Gastrocnemius medialis (tissue), 4 donors: ENCODE data around the gene CFAP91. TPM values are rescaled to one million over a fixed set of nuclear protein-coding genes. Genes with fewer than 3 reads are reported as not detected.

Experiments
- ATAC-seq, 2 donors: fragments of 150-250 bp; one replicate each; pipeline ENCODE4 v1.9.1; 2016
- DNase-seq, 2 donors: peaks; one replicate each; pipeline ENCODE4 v3.0.0-alpha.2; 2019
- H3K27ac ChIP-seq, 4 donors: fragments of 200-600 bp; sonication (generic); 1 replicate in 1 of 4; 2 replicates in 3 of 4; pipeline ENCODE4 v1.5.1; 2016 to 2018; ENCODE audit warnings: mild to moderate bottlenecking in 2 of 4, moderate library complexity in 1 of 4
- H3K27me3 ChIP-seq, 3 donors: fragments of 200-600 bp; sonication (generic) in 2 of 3; 1 replicate in 1 of 3; 2 replicates in 2 of 3; pipeline versions ENCODE4 v1.5.1 to v1.6.0; 2016 to 2019; ENCODE audit warnings: mild to moderate bottlenecking in 1 of 3, moderate library complexity in 1 of 3
- H3K36me3 ChIP-seq, 2 donors: fragments of 200-600 bp; sonication (generic) in 1 of 2; one replicate each; pipeline ENCODE4 v1.5.1; 2017 to 2018
- H3K4me1 ChIP-seq, 2 donors: fragments of 200-600 bp; sonication (generic) in 1 of 2; one replicate each; pipeline ENCODE4 v1.5.1; 2016 to 2017; ENCODE audit warnings: mild to moderate bottlenecking in 2 of 2
- H3K4me3 ChIP-seq, 4 donors: fragments of 200-600 bp; sonication (generic) in 3 of 4; 1 replicate in 1 of 4; 2 replicates in 3 of 4; pipeline ENCODE4 v1.5.1; 2016 to 2019; ENCODE audit warnings: mild to moderate bottlenecking in 2 of 4
- H3K9me3 ChIP-seq, 3 donors: fragments of 200-600 bp; sonication (generic) in 2 of 3; 1 replicate in 1 of 3; 2 replicates in 2 of 3; pipeline ENCODE4 v1.5.1; 2016 to 2019
- POLR2A ChIP-seq, 2 donors: fragments of 450-650 bp; IDR thresholded peaks; one replicate each; pipeline ENCODE4 v1.6.1; 2017; ENCODE audit warnings: antibody characterized with exemption in 2 of 2, mild to moderate bottlenecking in 2 of 2, moderate library complexity in 2 of 2
- in situ Hi-C, 4 donors: fragments of 200-750 bp; cut with MboI; loops; one replicate each; pipeline versions ENCODE4 v1.15.0 to v1.8.0; 2017; ENCODE audit warnings: low sequenced_read_pairs in 4 of 4
- intact Hi-C: fragments of 100-400 bp; cut with DNase I; formaldehyde crosslinking; loops from one replicate; pipeline ENCODE4 v1.15.1; 2023; ENCODE audit warnings: low total_unique reads
- total RNA-seq, 4 donors: library from RNA; depleted of rRNA; stranded (reverse); fragments of >200 nt; gene quantifications; one replicate each; pipeline versions ENCODE4 v1.1.0 to v1.2.3, GENCODE V29; 2016
- TF ChIP-seq, protein P1 (sequence below), 5 experiments: fragments of 450-650 bp in 3 of 5; fragments of 200-600 bp in 2 of 5; sonication (generic) in 2 of 5; IDR thresholded peaks in 4 of 5; conservative IDR thresholded peaks in 1 of 5; 1 replicate in 4 of 5; 2 replicates in 1 of 5; pipeline ENCODE4 v1.5.1; 2016 to 2019; ENCODE audit warnings: antibody characterized with exemption in 5 of 5, mild to moderate bottlenecking in 3 of 5, moderate library complexity in 3 of 5

CFAP91 gene
- total RNA-seq, result under 1 TPM in 3 of 4 donors, not detected in 1; 0.11 to 0.36 (median 0.20) TPM

DNA sequence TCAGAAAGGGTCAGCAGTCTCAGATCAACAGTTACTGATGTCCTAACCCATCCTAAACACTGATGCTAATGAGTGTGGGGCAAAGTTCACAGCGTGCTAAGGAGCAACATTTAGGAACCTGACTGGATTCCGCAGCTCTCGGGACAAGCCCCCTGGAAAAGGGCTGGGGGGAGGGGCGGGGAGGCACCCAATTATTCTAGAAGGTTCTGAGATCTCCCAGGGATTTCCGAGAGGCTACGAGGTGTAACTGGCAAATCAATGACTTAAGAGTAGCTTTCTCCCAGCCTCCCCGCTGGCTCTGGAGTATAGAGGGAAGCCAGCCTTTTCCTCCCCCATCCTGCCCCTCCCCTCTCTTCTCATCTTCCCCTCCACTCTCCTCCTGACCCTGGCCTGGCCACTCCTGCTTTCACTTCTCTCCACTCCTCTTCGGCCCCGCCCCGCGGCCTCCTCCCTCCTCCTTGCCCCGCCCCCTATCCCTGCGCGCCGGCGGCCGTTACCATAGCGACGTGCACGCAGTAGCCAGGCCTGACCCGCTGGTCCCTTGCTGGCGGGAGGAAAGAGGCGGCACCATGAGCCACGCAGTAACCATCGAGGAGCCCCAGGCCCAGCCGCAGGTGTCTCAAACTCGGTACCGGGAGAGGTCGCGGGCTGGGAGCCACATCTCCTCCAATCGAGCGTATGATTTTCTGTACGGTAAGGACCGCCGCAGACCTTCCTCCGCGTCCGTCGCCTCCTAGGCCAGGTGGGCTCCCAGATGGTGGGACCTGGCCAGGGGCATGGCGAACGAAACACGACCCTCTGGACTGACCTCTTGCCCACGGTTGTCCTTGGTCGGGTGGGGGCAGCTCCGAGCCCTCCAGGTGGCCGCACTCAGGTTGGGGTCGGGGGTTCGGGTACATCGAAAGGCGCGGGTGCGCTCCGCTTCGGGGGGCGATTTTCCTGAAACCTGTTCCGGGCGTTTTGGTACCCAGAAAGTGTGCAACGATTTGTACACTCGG is at the start of gene CFAP91:
CFAP91 (plus strand) TSS at position 493 of the 998 bp plus-strand sequence; CDS start at position 570, 77 bp downstream.
- in situ Hi-C loops, result no loop called here
- peak within 1 kb of the TSS in 2 of 4 donors; percentile 16 to 48 for H3K27ac ChIP-seq
- H3K4me1 ChIP-seq, result peaks cover 0 to 8% of the 10 kb centered on the region in 2 donors

DNA sequence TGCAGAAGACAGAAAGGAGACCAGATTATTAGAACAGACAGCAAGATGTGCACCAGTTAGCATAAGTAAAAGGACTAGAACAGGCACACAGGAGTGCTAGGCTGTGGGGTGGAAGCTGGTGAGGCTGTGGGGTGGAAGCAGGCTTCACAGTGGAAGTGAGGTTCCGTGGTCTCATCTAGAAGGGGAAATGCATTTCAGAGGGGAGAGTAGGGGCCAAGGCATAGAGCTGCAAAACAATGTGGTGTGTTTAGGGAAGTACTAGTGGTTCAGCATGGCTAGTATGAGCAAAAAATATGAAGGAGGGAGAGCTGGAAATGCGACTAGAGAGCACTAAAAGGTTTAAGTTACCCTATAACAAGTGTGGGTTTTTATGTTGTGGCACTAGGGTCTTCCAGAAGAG is 48.9 kb upstream of the CFAP91 start:
- ATAC-seq (no peak), DNase-seq (no peak)
- Histone ChIP-seq H3K4me3 (no peak overlapping the region), H3K36me3 (peaks cover 0 to 7% of the 10 kb centered on the region in 2 donors), H3K9me3 (no peaks in the 10 kb centered on the region), H3K27me3 (no peaks in the 10 kb centered on the region), H3K27ac (peak overlapping the region; percentile 94 to 96 (median 95)), H3K4me1 (peaks cover 68 to 76% of the 10 kb centered on the region in 2 donors)
- TF ChIP-seq, protein P1, sequence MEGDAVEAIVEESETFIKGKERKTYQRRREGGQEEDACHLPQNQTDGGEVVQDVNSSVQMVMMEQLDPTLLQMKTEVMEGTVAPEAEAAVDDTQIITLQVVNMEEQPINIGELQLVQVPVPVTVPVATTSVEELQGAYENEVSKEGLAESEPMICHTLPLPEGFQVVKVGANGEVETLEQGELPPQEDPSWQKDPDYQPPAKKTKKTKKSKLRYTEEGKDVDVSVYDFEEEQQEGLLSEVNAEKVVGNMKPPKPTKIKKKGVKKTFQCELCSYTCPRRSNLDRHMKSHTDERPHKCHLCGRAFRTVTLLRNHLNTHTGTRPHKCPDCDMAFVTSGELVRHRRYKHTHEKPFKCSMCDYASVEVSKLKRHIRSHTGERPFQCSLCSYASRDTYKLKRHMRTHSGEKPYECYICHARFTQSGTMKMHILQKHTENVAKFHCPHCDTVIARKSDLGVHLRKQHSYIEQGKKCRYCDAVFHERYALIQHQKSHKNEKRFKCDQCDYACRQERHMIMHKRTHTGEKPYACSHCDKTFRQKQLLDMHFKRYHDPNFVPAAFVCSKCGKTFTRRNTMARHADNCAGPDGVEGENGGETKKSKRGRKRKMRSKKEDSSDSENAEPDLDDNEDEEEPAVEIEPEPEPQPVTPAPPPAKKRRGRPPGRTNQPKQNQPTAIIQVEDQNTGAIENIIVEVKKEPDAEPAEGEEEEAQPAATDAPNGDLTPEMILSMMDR (IDR thresholded peaks at IDR 0.05 in 4 of 5, conservative IDR thresholded peaks at IDR 0.05 in 1 of 5), result no peak
- TF ChIP-seq POLR2A (IDR thresholded peaks at IDR 0.05), result no peak
- intact Hi-C loops, result no loop called here
- in situ Hi-C loops, result no loop called here

More for the DNA sequence above, at the start of gene CFAP91:
- H3K9me3 ChIP-seq, result no peaks in the 10 kb centered on the region
- TF ChIP-seq, protein P1 (IDR thresholded peaks at IDR 0.05 in 4 of 5, conservative IDR thresholded peaks at IDR 0.05 in 1 of 5), result no peak
- no peak for TF ChIP-seq POLR2A (IDR thresholded peaks at IDR 0.05)
- peak; percentile 97 to 98 for ATAC-seq
- H3K27me3 ChIP-seq, result no peaks in the 10 kb centered on the region
- peak within 1 kb of the TSS; percentile 54 to 74 (median 60) for H3K4me3 ChIP-seq
- DNase-seq, result peak; percentile 88 to 93
- H3K36me3 ChIP-seq, result no peaks in the 10 kb centered on the region
- intact Hi-C loops, result loop anchor here (2.0 to 10.0 kb wide), 2 partner anchors 26 to 392 kb away; partner anchors contain the start of genes COX17 and GSK3B

DNA sequence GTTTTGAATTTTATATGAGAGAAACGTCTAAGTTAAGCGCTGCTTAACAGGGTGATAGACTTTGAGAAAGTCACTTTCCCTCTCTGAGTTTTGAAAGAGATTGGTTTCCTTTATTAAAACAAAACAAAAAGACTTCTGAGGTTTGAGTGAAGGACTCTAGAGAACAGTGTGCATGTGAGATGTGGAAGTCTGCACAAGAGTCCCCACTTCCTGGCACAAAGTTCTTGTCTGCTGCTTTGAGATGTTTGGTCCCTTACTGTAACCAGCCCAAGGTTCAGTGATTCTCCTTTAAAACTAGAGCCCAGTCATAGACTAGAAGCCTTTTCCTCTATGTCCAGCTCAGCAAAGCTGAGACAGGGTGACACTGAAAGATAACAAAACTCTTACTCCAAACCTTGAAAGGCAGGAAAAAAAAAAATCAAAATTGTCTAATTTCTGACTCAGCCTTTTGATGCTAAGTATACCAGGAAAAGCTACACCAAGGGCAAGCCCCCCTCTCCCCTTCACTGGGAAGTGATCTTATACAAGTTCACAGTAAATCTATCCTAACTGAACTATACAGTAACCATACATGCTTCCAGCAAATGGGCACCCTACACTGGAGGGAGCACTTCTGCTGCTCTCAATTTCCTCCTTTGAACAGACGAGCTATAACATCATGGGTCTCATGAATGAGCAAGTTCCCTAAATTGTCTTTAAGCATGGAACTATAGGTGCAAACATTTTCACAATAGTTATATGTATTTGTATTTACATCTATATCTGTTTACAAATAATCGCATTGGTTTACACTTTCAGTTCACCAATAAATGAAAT is 44.7 kb upstream of the CFAP91 start:
- intact Hi-C loops, result no loop called here
- Histone ChIP-seq H3K36me3 (peaks cover 0 to 6% of the 10 kb centered on the region in 2 donors), H3K4me1 (peaks cover 52 to 56% of the 10 kb centered on the region in 2 donors), H3K27ac (peak overlapping the region; percentile 94 to 96 (median 95)), H3K9me3 (no peaks in the 10 kb centered on the region), H3K4me3 (peak overlapping the region; percentile 50 to 61 (median 54)), H3K27me3 (no peaks in the 10 kb centered on the region)
- in situ Hi-C loops, result no loop called here
- DNase-seq (no peak), ATAC-seq (no peak)
- TF ChIP-seq, protein P1 (IDR thresholded peaks at IDR 0.05 in 4 of 5, conservative IDR thresholded peaks at IDR 0.05 in 1 of 5), result no peak
- no peak for TF ChIP-seq POLR2A (IDR thresholded peaks at IDR 0.05)

DNA sequence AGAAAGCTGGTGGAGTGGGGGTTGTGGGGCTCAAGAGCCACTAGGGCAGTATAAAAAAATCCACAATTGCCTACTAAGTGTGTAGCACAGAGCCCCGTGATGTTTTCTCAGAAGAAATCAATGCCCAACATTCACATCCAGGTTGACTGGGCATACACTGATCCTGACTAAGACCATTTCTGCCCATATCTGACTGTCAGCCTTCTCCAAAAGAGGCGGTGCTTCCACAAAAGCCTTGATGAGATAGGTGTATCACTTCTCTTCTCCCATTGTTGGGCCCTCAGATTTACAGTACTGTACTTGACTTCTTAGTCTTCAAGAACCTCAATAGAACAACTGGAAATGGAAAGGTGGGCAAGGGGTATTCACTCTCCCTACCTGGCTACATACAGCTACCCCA is 43.8 kb upstream of the CFAP91 start:
- no peak for TF ChIP-seq POLR2A (IDR thresholded peaks at IDR 0.05)
- TF ChIP-seq, protein P1 (IDR thresholded peaks at IDR 0.05 in 4 of 5, conservative IDR thresholded peaks at IDR 0.05 in 1 of 5), result no peak
- no peak for DNase-seq
- Histone ChIP-seq H3K27ac (peak overlapping the region; percentile 94 to 96 (median 95)), H3K9me3 (no peaks in the 10 kb centered on the region), H3K4me3 (peak overlapping the region; percentile 50 to 61 (median 54)), H3K4me1 (peaks cover 59 to 61% of the 10 kb centered on the region in 2 donors), H3K27me3 (no peaks in the 10 kb centered on the region), H3K36me3 (peaks cover 0 to 6% of the 10 kb centered on the region in 2 donors)
- in situ Hi-C loops (no loop called here), intact Hi-C loops (no loop called here)
- peak; percentile 40 to 45 for ATAC-seq
